ENCODE measurements around the gene CBFB.

GRCh38 chr16:67111951-67112444 lies 83.0 kb downstream of the CBFB start:
- TF ChIP-seq, protein P1, sequence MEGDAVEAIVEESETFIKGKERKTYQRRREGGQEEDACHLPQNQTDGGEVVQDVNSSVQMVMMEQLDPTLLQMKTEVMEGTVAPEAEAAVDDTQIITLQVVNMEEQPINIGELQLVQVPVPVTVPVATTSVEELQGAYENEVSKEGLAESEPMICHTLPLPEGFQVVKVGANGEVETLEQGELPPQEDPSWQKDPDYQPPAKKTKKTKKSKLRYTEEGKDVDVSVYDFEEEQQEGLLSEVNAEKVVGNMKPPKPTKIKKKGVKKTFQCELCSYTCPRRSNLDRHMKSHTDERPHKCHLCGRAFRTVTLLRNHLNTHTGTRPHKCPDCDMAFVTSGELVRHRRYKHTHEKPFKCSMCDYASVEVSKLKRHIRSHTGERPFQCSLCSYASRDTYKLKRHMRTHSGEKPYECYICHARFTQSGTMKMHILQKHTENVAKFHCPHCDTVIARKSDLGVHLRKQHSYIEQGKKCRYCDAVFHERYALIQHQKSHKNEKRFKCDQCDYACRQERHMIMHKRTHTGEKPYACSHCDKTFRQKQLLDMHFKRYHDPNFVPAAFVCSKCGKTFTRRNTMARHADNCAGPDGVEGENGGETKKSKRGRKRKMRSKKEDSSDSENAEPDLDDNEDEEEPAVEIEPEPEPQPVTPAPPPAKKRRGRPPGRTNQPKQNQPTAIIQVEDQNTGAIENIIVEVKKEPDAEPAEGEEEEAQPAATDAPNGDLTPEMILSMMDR (IDR thresholded peaks at IDR 0.05), result no peak
- no peak for TF ChIP-seq POLR2A (IDR thresholded peaks at IDR 0.05)
